GM11168 (cell line): ENCODE data around the gene POLE.

Experiments
- in situ Hi-C: fragments of 300-500 bp; cut with MboI; formaldehyde crosslinking; loops from one replicate; pipeline ENCODE4 v1.12.0; 2022; ENCODE audit warnings: low sequenced_read_pairs; ENCODE audit not compliant: unreplicated experiment

POLE gene

DNA sequence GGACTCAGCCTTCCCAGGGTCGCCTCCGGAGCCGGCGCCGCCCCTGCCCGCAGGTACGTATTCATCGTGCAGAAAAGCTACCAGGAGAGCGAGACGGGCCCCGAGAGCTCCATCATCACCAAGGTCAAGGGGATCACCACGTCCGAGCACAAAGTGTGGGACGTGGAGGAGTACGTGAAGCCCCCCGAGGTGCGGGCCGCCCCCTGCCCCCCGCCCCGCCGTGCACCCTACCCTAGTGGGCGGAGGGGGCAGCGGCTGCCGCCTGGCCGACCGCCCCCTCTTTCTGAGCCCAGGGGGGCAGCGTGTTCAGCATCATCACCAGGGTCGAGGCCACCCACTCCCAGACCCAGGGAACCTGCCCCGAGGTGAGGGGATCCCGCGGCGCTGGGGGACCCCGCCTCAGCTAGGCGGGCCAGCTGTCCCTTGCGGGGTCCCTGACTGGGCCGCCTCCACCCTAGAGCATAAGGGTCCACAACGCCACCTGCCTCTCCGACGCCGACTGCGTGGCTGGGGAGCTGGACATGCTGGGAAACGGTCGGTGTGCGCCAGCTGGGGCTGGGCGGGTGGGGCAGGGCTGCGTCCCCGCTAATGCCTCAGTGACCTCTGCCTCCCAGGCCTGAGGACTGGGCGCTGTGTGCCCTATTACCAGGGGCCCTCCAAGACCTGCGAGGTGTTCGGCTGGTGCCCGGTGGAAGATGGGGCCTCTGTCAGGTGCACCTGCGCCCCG lies 67.6 kb downstream of the POLE start:
- in situ Hi-C loops, result no loop called here

DNA sequence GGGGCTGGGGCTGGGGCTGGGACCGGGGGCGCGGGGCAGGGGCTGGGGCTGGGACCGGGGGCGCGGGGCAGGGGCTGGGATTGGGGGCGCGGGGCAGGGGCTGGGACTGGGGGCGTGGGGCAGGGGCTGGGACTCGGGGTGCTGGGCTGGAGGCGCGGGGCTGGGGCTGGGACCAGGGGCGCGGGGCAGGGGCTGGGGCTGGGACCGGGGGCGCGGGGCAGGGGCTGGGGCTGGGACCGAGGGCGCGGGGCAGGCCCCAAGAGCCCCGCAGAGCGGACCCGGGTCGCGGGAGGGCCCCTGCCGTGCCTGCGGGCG lies 68.1 kb downstream of the POLE start:
- in situ Hi-C loops, result no loop called here

DNA sequence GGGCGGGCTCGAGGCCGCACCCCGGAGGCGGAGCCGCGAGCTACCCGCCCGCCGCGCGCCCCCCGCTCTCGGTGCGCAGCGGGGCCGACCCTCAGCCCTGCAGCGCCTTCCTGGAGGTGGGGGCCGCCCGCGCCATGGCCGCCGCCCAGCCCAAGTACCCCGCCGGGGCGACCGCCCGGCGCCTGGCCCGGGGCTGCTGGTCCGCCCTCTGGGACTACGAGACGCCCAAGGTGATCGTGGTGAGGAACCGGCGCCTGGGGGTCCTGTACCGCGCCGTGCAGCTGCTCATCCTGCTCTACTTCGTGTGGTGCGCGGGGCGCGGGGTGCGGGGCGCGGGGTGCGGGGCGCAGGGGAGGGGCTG lies 68.5 kb downstream of the POLE start, which contains the start of gene P2RX2:
P2RX2 (plus strand) TSS at position 94 of the 361 bp plus-strand sequence; CDS start at position 135, 41 bp downstream.
- in situ Hi-C loops, result no loop called here

DNA sequence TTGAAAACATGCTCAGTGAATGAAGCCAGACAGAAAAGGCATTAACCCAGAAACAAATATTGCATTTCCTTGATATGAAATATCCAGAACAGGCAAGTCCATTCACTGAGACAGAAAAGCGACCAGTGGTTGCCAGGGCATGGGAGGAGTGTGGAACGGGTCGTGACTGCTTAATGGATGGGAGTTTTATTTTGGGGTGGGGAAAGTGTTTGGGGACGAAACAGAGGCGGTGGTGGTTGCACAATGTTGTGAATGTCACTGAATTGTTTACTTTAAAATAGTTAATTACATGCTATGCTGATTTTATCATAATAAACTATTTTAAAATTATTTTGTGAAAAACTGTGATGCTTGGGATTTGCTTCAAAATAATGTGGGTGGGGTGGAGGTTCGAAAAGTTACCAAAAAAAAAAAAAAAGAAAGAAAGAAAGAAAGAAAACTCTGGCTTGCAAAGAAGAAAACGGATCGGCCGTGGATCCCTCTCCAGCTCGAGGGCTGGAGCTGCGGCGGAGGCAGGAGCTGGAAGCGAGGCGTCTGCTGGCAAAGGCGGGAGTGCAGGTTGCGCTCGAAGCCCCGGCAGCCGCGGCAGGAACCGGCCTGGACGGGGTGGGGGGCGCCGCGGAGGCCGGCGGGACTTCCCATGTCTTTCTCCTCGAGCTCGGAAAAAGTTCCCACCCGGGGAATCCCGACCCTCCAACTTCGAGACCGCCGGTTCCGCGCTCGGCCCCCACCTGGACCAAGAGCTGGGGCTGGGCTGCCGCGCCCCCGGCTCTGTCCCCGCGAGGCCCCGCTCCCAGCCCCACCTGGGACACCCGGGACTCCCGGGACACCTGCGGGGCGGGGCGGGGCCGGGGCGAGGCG lies 69.1 kb downstream of the POLE start:
- in situ Hi-C loops, result no loop called here

DNA sequence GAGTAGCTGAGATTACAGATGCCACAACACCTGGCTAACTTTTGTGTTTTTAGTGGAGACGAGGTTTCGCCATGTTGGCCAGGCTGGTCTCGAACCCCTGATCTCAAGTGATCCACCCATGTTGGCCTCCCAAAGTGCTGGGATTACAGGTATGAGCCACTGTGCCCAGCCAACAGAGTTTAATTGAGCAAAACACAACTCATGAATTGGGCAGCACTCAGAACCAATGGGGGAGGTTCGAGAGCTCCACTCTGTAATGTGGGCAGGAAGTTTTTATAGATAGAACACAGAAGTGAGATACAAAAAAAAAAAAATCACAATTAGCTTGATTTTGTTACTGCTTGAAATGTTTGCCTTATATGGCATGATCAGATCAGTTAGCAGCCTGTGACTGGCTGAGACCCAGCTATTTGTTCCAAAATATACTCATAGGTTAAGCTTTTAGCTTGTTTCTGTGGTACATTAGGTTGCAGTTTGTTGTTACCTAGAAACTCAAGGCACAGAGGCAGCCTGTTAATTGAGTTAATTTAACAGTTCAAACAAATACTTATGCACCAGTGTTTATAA lies 69.9 kb downstream of the POLE start:
- in situ Hi-C loops, result no loop called here

DNA sequence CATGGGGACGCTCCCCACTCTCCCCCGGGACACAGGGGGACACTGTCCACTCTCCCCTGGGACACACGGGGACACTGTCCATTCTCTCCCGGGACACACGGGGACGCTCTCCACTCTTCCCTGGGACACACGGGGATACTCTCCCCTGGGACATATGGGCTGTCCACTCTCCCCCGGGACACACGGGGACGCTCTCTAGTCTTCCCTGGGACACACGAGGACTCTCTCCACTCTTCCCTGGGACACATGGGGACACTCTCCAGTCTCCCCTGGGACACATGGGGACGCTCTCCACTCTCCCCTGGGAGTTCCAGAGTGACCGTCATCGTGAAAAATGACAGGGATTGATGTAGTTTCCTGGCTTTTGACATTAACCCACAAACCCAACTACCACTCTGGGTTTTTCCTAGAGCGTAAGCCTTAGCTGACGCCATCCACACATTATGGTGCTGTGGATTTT lies 71.5 kb downstream of the POLE start:
- in situ Hi-C loops, result no loop called here

DNA sequence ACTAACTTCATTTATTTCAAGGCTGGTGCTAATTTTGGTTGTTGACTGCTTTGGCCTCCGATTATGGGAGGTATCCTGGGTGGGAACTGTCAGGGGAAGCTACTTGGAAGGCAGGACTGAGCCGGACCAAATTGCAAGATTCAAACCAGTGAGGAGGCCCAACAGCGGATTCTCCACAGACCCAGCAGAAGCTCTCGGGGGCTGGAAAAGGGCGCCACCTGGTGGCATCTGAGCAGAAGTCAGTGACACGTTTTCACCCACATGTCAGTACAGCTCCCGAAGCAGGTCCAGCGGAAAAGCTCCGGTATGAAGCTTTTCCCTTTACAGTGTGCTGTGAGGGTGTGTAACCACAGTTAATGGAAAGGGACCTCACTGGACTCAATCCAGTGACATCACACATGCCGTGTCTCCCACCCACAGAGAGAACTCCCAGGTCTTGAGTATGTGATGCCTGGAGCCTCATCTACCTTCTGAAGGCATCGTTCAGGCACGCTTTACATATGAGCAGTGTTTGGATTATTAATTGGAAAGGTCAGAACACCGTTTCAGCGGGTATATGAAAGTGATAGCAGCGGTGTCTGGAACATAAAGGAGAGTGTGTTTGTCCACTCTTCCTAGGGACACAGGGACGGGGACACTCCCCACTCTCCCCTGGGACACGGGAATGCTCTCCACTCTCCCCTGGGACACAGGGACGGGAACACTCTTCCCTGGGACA lies 72.1 kb downstream of the POLE start:
- in situ Hi-C loops, result no loop called here

DNA sequence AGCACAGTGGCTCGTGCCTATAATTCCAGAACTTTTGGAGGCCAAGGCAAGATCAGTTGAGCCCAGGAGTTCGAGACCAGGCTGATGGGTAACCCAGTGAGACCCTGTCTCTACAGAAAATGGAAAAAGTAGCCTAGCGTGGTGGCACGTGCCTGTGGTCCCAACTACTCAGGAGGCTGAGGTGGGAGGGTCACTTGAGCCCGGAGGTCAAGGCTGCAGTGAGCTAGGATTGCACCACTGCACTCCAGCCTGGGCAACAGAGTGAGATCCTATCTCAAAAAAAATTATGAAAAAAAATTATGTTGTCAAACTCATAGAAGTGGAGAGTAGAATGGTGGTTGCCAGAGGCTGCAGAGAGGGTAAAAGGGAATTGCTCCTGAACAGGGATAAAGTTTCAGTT lies 73.1 kb downstream of the POLE start:
- in situ Hi-C loops, result no loop called here

DNA sequence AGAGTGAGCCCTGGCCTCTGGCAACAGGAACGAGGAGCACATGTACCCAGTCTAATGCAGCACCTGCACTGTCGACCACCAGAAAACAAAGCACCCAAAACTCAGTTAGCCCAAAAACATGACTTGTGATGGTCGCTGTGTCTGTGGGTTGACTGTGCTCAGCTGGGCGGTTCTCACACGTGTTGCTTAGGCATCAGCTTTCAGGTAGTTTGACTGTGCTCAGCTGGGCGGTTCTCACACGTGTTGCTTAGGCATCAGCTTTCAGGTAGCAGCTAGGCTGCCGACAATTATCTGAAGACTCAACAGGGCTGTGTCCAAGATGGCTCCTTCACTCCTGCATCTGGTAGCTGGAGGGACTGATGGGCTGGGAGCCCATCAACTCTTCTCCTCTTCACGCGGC lies 75.5 kb downstream of the POLE start:
- in situ Hi-C loops, result no loop called here

DNA sequence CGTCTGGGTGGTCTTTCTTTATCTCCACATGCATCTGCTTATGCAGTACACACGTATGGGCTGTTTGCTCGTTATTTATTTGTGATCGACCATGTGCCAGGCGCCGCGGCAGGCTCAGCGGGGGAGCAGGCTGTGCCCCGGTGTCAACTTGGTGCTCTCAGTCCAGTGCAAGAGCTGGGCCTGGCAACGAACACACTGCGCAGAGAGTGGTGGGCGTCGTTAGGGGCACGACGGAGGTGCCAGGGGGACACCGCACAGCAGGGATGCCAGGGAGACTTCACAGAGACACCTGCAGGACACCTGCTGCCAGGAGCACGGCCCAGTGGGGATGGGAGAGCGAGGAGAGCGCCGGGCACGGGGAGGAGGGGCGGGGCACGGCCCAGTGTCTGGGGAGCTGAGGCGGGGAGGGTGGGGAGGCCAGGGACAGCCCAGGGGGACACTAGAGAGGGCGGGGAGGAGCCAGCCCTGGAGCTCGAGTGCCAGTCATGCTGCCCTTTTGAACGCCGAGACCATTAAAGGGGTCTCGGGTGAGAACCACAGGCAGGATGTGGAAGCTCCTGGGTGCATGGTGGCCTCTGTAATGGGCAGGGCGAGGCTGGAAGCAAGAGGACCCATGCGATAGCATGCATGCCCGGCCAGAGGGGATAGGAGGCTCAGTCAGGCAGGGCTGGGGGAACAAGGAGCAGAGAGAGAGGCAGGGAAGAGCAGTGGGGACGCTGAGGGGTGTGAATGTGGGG lies 76.1 kb downstream of the POLE start:
- in situ Hi-C loops, result no loop called here

DNA sequence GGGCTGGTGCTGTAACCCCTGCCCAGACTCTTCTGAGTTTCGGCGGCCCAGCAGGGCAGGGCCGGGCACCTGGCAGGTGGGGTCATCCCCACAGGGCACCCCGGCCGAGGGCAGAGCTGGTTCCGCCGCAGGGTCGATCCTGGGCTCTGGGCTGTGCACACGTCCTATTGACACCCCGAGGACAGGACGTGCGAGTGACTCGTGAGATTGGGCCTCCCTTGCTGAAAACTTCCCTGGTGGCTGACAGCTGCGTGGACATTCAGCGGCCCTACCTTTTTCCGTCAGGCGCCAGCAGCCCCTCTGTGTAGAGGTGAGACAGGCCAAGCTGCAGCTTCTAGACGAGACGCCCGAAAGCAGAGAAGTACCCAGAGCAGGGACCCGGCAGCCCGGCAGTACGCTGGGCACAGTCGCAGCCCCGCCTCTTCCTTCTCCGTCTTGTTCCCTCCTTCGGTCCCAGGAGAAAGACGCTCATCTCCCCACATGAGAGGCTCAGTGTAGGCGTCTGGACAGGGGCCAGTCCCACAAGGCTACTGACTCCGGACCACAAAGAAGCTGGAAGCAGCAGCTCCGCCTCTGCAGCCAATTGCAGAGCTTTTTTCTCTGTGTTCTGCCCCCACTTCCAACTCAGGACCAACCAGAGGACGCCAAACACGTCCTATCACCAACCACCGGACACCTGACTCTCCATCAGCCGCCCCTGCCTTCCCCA lies 76.9 kb downstream of the POLE start, which contains the start of gene LRCOL1:
LRCOL1 (minus strand) TSS at position 532 of the 709 bp plus-strand sequence. CDS start 4,331 bp downstream, outside the sequence.
- in situ Hi-C loops, result no loop called here

DNA sequence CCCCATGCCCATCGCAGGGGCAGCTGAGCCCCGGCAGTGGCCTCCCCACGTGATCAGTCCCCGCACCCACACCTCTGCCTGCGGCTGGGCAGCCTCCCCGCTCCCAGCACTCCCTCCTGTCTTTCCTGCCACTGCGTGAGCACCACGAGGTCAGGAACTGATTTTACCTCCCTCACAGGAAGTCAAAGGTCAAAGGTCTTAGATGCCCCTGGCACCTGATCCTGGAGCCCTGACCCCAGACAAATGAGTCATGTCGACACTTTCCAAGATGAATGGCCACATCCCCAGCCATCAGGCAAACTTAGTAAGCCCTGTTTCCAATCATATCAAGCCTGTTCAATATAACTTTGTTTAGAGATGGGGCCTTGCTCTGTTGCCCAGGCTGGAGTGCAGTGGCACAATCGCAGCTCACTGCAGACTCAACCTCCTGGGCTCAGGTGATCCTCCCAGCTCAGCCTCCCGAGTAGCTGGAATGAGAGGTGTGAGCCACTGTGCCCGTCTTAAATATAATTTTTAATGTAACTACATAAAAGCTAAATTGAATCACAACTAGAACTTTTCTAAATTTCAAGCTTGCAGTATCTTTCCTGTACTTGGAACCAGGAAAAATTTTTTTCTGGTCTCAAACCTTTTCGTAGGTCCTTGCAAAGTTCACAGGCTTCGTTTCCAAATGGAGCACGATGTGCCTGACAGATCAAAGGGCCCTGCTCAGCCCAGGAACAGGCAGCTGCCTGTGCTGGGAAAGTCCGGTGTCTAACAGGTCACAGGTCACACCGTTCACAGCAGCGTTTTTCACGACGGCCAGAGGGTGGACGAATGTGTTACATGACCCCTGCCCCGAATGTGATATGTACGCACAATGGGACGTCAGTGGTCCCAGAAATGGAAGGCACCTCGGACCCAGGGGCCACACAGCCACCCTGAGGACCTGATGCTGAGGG lies 78.6 kb downstream of the POLE start:
- in situ Hi-C loops, result no loop called here

DNA sequence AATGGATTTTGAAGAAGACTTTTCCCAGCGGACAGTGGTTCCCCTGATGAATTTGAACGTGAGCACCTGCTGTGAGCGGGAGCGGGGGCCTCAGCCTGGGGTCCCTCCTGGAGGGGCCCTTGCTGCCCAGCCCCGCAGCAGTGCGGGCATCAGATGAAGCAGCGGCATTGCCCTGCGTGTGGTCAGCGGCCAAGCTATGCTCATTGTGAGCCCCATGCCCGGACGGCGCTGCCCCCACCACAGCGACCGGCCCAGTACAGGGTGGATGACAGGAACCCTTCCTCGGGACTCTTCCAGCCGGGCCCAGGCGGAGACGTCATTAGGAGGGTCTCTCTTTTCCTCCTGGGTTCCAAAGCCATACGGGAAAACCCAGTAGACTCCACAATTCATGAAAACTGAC lies 80.2 kb downstream of the POLE start:
- in situ Hi-C loops, result no loop called here

DNA sequence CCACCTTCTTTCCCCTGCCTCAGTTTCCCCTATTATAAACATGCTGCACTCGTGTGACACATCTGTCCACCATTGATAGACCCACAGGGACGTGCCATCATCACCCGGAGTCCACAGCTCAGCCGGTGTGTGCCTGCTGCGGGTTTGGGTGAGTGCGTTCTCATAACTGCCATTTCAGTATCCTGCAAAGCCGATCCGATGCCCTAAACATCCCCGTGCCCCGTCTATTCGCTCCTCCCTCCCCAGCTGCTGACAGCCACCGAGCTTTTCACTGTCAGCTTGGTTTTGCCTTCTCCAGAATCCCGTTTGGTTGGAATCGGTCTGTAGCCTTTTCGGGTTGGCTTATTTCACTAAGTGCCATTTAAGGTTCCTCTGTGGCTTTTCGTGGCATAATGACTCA lies 80.7 kb downstream of the POLE start:
- in situ Hi-C loops, result no loop called here

DNA sequence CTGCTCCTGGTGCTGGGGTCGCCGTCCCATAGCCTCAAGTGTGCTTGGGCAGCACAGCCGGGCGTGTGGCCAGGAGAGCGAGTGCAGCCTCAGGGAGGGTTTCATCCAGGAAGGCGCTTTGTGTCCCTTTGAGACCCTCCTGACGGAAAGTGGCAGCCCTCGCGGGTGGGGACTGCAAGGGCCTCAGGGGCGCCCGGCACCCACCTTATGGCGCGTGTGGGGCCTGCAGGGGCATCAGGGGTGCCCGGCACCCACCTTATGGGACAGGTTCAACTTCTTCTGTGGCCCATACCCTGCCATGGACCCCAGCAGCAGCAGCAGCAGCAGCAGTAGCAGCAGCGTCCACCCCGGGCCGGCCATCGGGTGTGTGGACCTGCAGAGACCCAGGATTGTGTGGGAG lies 81.2 kb downstream of the POLE start:
- in situ Hi-C loops, result no loop called here

DNA sequence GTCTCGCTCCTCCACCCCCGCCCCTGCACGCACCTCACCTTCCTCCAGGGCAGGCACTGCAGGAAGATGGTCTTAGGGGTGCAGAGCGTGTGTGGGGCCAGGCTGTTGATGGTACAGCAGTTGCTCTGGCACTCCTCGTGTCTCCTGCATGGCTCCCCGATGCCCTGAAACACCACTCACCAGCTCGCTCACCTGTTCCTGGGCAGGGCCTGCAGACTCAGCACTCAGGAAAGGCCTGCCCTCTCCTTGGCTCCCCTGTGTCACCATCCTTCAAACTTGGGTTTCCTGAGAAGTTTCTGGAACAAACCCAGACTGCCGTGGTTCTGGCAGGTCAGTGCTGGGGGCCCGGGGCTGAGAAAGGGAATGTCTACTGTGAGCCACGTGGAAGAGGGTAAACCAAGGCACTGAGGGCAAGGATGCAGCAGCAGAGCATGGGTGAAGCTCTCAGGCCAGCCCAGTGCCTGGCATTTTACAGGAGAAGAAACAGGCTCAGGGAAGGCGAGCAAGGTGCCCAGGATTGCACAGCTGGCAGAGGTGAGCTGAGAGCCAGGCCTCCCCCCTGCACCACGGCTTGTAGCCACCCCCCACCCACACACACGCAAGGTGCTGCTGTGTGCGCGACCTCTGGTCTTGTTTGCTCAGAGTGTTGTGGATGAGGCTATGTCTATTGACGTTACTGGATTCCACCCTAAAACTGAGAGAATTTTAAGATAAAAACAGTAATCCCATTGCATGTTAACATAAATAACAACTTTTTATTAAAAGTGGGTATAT lies 82.3 kb downstream of the POLE start:
- in situ Hi-C loops, result no loop called here

DNA sequence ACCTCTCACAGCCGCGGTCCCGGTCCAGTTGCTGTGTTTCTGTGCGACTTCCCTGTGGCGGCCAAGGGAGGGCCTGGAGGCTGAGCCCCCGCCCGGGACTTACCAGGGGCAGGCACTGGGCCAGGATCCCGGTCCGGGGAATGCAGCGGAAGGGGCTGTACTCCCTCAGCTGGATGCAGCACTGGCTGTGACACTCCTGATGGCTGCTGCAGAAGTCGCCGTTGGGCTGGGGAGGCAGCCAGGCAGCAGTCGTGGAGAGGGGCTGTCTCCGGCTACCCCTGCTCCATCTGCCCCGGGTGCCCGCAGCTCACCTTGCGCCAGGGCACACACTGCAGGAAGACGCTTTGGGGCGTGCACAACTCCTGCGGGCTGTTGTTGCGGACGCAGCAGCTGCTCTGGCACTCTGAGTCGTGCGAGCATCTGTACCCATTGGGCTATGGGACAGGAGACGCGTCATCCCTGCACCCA lies 83.0 kb downstream of the POLE start:
- in situ Hi-C loops, result no loop called here
